ENCODE data around the gene WDR88. TPM values are rescaled to one million over a fixed set of nuclear protein-coding genes. Genes with fewer than 3 reads are reported as not detected.

WDR88 gene
- total and polyA plus RNA-seq, 2 of the 4 experiments (the other 2 are of a cell fraction) = not detected

DNA sequence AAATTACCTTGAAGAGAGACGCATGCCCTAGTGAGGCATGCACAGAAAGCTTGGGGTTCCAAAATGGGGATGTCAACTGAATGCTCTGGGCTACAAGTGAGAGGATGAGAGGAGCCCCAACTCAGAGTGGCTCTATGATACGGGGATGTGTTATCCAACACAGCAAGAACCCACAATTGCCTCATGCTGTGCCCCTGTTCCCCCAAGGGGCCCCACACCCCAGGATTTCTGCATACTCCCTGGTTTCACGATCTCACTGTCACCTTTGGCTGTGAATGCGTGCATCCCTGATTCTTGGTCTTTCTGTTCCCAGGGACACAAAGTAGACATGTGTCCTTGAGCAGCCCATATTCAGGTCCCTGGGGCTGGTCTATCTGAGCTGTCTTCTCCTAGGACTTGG, 29.3 kb downstream of the WDR88 start:
- H3K79me1 ChIP-seq (ENCODE audit: low read depth in 1 of 2, low read length in 2 of 2) = no peaks in the 10 kb centered on the region
- POLR2A ChIA-PET (ENCODE audit: unreplicated experiment) = no interaction called here
- TF ChIP-seq, protein P1, sequence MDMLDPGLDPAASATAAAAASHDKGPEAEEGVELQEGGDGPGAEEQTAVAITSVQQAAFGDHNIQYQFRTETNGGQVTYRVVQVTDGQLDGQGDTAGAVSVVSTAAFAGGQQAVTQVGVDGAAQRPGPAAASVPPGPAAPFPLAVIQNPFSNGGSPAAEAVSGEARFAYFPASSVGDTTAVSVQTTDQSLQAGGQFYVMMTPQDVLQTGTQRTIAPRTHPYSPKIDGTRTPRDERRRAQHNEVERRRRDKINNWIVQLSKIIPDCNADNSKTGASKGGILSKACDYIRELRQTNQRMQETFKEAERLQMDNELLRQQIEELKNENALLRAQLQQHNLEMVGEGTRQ (IDR thresholded peaks at IDR 0.05; ENCODE audit: low read depth, low read length) = no peak
- no peak for TF ChIP-seq CHD1 (IDR thresholded peaks at IDR 0.05; ENCODE audit: low read depth, low read length)
- TF ChIP-seq, protein P2, sequence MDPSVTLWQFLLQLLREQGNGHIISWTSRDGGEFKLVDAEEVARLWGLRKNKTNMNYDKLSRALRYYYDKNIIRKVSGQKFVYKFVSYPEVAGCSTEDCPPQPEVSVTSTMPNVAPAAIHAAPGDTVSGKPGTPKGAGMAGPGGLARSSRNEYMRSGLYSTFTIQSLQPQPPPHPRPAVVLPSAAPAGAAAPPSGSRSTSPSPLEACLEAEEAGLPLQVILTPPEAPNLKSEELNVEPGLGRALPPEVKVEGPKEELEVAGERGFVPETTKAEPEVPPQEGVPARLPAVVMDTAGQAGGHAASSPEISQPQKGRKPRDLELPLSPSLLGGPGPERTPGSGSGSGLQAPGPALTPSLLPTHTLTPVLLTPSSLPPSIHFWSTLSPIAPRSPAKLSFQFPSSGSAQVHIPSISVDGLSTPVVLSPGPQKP (IDR thresholded peaks at IDR 0.05; ENCODE audit: borderline replicate concordance, low read depth, low read length) = no peak
- TF ChIP-seq POLR2A (IDR thresholded peaks at IDR 0.05; ENCODE audit: low read depth, low read length) = no peak
- no peak for TF ChIP-seq MXI1 (IDR thresholded peaks at IDR 0.05; ENCODE audit: borderline replicate concordance, low read depth, low read length)
- no peak for TF ChIP-seq NFE2L2 (IDR thresholded peaks at IDR 0.05; ENCODE audit: low read depth, low read length)
- TF ChIP-seq, protein P3, sequence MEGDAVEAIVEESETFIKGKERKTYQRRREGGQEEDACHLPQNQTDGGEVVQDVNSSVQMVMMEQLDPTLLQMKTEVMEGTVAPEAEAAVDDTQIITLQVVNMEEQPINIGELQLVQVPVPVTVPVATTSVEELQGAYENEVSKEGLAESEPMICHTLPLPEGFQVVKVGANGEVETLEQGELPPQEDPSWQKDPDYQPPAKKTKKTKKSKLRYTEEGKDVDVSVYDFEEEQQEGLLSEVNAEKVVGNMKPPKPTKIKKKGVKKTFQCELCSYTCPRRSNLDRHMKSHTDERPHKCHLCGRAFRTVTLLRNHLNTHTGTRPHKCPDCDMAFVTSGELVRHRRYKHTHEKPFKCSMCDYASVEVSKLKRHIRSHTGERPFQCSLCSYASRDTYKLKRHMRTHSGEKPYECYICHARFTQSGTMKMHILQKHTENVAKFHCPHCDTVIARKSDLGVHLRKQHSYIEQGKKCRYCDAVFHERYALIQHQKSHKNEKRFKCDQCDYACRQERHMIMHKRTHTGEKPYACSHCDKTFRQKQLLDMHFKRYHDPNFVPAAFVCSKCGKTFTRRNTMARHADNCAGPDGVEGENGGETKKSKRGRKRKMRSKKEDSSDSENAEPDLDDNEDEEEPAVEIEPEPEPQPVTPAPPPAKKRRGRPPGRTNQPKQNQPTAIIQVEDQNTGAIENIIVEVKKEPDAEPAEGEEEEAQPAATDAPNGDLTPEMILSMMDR (conservative IDR thresholded peaks at IDR 0.05; ENCODE audit: low read depth, low read length) = no peak
- no peak for TF ChIP-seq SMC3 (IDR thresholded peaks at IDR 0.05; ENCODE audit: low read depth, low read length)
- no peak for TF ChIP-seq CEBPB (IDR thresholded peaks at IDR 0.05; ENCODE audit: low read depth, low read length)
- H2BK15ac ChIP-seq (ENCODE audit: low read depth, low read length) = no peak overlapping the region
- DNase-seq (no peak), ATAC-seq (ENCODE audit: low read depth) (no peak)
- WGBS, 2 experiments (ENCODE audit: extremely low coverage in 2 of 2, insufficient read length in 1 of 2) = no CpG with 5 or more reads among the region's 4 CpGs
- H3K27me3 ChIP-seq (ENCODE audit: control insufficient read depth, insufficient read depth, low read length) = no peaks in the 10 kb centered on the region
- H4K8ac ChIP-seq (ENCODE audit: low read depth in 2 of 2, low read length in 2 of 2) = no peak overlapping the region
- H3K23ac ChIP-seq (ENCODE audit: low read depth, low read length) = no peak overlapping the region
- no peak overlapping the region for H3K4me3 ChIP-seq (ENCODE audit: insufficient read depth, low read depth, low read length)
- dilution Hi-C loops (cut with HindIII; ENCODE audit: low sequenced_read_pairs, unreplicated experiment) = no loop called here
- H3K9me3 ChIP-seq (ENCODE audit: control insufficient read depth, insufficient read depth, low read length) = no peaks in the 10 kb centered on the region
- no peak overlapping the region for H3K27ac ChIP-seq (ENCODE audit: insufficient read depth, low read length)
- no peak overlapping the region for H3K56ac ChIP-seq (ENCODE audit: extremely low read depth, insufficient read depth, low read length)
- no peak overlapping the region for H3K9ac ChIP-seq (ENCODE audit: low read depth, low read length)
- no peak overlapping the region for H2BK20ac ChIP-seq (ENCODE audit: low read depth, low read length)
- no peak overlapping the region for H4K5ac ChIP-seq (ENCODE audit: low read depth, low read length)
- H2BK120ac ChIP-seq (ENCODE audit: low read depth, low read length) = no peak overlapping the region
- no peak overlapping the region for H3K4ac ChIP-seq (ENCODE audit: low read depth, low read length)
- H3K14ac ChIP-seq (replicated peaks; ENCODE audit: low read depth, low read length) = no peak overlapping the region
- H2AK5ac ChIP-seq (ENCODE audit: low read depth, low read length) = no peak overlapping the region
- CTCF ChIA-PET = interaction anchor here (0.5 to 1.6 kb wide), 2 partner anchors 9 to 23 kb away, joined by 3 to 4 read pairs; no protein-coding TSS in a partner anchor
- H2BK5ac ChIP-seq (ENCODE audit: low read depth, low read length, poor library complexity, severe bottlenecking) = no peak overlapping the region
- no peak overlapping the region for H3K18ac ChIP-seq (ENCODE audit: low read depth, low read length)
- H2AFZ ChIP-seq (replicated peaks; ENCODE audit: low read length, poor library complexity) = no peak overlapping the region
- no peaks in the 10 kb centered on the region for H4K20me1 ChIP-seq (ENCODE audit: insufficient read depth, low read length)
- intact Hi-C loops (cut with micrococcal nuclease) = no loop called here
- no peaks in the 10 kb centered on the region for H3K36me3 ChIP-seq (ENCODE audit: control insufficient read depth, insufficient read depth, low read length)
- no TSS peak for BruUV-seq (replicated peaks)
- H4K91ac ChIP-seq (ENCODE audit: insufficient read depth, low read depth, low read length) = no peak overlapping the region
- peaks cover 3% of the 10 kb centered on the region for H3K4me1 ChIP-seq (ENCODE audit: control insufficient read depth, insufficient read depth, low read length)
- no peak overlapping the region for H3K4me2 ChIP-seq (ENCODE audit: low read depth, low read length)
- in situ Hi-C loops (cut with MboI; ENCODE audit: low sequenced_read_pairs) = no loop called here
- no peak overlapping the region for H2AK9ac ChIP-seq (replicated peaks; ENCODE audit: low read depth, low read length, poor library complexity)
- no peaks in the 10 kb centered on the region for H3K9me1 ChIP-seq (ENCODE audit: insufficient read depth, low read length)

All from IMR-90 (cell line).